HepG2 (cell line): Measurements from ENCODE around the gene P2RX5. TPM values are rescaled to one million over a fixed set of nuclear protein-coding genes. Genes with fewer than 3 reads are reported as not detected.
A peak's percentile ranks its signal among the peaks of the same experiment; 100 is the strongest.
"Not testable (repeated sequence)": the region's sequence is repeated elsewhere in the genome, so short reads cannot be mapped to it uniquely, and the experiment has no call there.

Source experiments
- ATAC-seq: fragments of 200-7000 bp; cut with Tn5 transposase; 3 replicates; pipeline ENCODE4 v1.9.1; 2020; ENCODE audit warnings: mild to moderate bottlenecking, moderate library complexity
- BruUV-seq: library from RNA; stranded (reverse); fragments of 400-500 nt; replicated peaks from 2 replicates; lab custom pipeline; 2021; lab: Mats Ljungman, UMichigan
- CTCF ChIA-PET: fragments of 300-600 bp; formaldehyde crosslinking; extraction: SDS; loops from one replicate; lab custom pipeline; 2021; ENCODE audit warnings: low total read pairs, inconsistent platforms, low intra/inter-chr PET ratio; lab: Yijun Ruan, JAX
- POLR2A ChIA-PET: fragments of 350-600 bp; sonication (Branson Sonifier 250); formaldehyde crosslinking; loops from one replicate; lab custom pipeline; 2020; ENCODE audit warnings: antibody characterized with exemption, inconsistent platforms; lab: Yijun Ruan, JAX
- DNase-seq: peaks from one replicate; pipeline ENCODE4 v3.0.0-alpha.2; 2015; ENCODE audit warnings: low spot score
- FAIRE-seq: peaks from 3 replicates; lab custom pipeline; 2011; peaks lifted over from hg19 to GRCh38; lab: Jason Lieb, UNC
- H2AFZ ChIP-seq: one replicate; pipeline ENCODE4 v1.6.1; 2011; ENCODE audit warnings: low read length, inconsistent platforms
- H3K27ac ChIP-seq: fragments of 300-600 bp; 3 replicates; pipeline ENCODE4 v1.8.0; 2011; ENCODE audit warnings: mixed run types, mild to moderate bottlenecking, mixed read lengths, low read length, inconsistent platforms; ENCODE audit not compliant: insufficient read depth; ENCODE audit errors: extremely low read length
- H3K27me3 ChIP-seq, 2 experiments: fragments of 200-600 bp in 1 of 2; 2 replicates in 1 of 2; 3 replicates in 1 of 2; pipeline versions ENCODE4 v1.6.0 to v1.8.0; 2011; ENCODE audit warnings: low read length in 2 of 2, mild to moderate bottlenecking in 2 of 2, moderate library complexity in 2 of 2, inconsistent platforms in 1 of 2; ENCODE audit not compliant: insufficient read depth in 2 of 2, control insufficient read depth in 1 of 2
- H3K36me3 ChIP-seq, 2 experiments: fragments of 200-600 bp in 1 of 2; replicated peaks in 1 of 2; 2 replicates in 1 of 2; 3 replicates in 1 of 2; pipeline versions ENCODE4 v1.5.1 to v1.8.0; 2011; ENCODE audit warnings: low read length in 2 of 2, inconsistent platforms in 1 of 2; ENCODE audit not compliant: insufficient read depth in 2 of 2, control insufficient read depth in 1 of 2
- H3K4me1 ChIP-seq: 2 replicates; pipeline ENCODE4 v1.5.1; 2012; ENCODE audit warnings: low read length, inconsistent platforms; ENCODE audit not compliant: insufficient read depth
- H3K4me2 ChIP-seq: 2 replicates; pipeline ENCODE4 v1.6.0; 2011; ENCODE audit warnings: low read depth, low read length, inconsistent platforms
- H3K4me3 ChIP-seq, 3 experiments: fragments of 200-600 bp in 1 of 3; sonication (generic), shearing (Covaris generic) in 1 of 3; replicated peaks in 1 of 3; 2 replicates each; pipeline ENCODE4 v1.5.1; 2011 to 2016; ENCODE audit warnings: low read length in 3 of 3, inconsistent platforms in 2 of 3, low read depth in 2 of 3, mild to moderate bottlenecking in 2 of 3, control low read depth in 1 of 3, mixed read lengths in 1 of 3; ENCODE audit not compliant: insufficient read depth in 1 of 3
- H3K79me2 ChIP-seq: one replicate; pipeline ENCODE4 v1.6.1; 2011; ENCODE audit warnings: low read length, inconsistent platforms; ENCODE audit not compliant: insufficient read depth
- H3K9ac ChIP-seq: 2 replicates; pipeline ENCODE4 v1.6.0; 2011; ENCODE audit warnings: mild to moderate bottlenecking, low read depth, low read length, inconsistent platforms; ENCODE audit not compliant: insufficient read depth
- H3K9me3 ChIP-seq: 2 replicates; pipeline ENCODE4 v1.5.1; 2012; ENCODE audit warnings: mild to moderate bottlenecking, low read length
- H4K20me1 ChIP-seq: 2 replicates; pipeline ENCODE4 v1.6.0; 2011; ENCODE audit warnings: inconsistent platforms, mild to moderate bottlenecking, low read length, moderate library complexity; ENCODE audit not compliant: insufficient read depth
- AHR ChIP-seq: IDR thresholded peaks from 2 replicates; pipeline ENCODE4 v1.6.1; 2018; ENCODE audit warnings: missing genetic modification reagents, missing compliant biosample characterization
- NFKB2 ChIP-seq: sonication (generic); formaldehyde crosslinking; IDR thresholded peaks from 2 replicates; pipeline ENCODE4 v1.4.0; 2020; ENCODE audit warnings: missing genetic modification reagents, borderline replicate concordance
- RARA ChIP-seq: IDR thresholded peaks from 2 replicates; pipeline ENCODE4 v1.6.1; 2016; ENCODE audit warnings: missing genetic modification reagents, missing compliant biosample characterization
- RXRB ChIP-seq: IDR thresholded peaks from 2 replicates; pipeline ENCODE4 v1.6.1; 2016; ENCODE audit warnings: borderline replicate concordance, missing genetic modification reagents, missing compliant biosample characterization
- SSRP1 ChIP-seq: IDR thresholded peaks from 2 replicates; pipeline ENCODE4 v1.6.1; 2016; ENCODE audit warnings: control low read depth
- ZBTB20 ChIP-seq: sonication (generic); formaldehyde crosslinking; IDR thresholded peaks from 2 replicates; pipeline ENCODE4 v1.8.1; 2023; ENCODE audit warnings: missing genetic modification reagents, low read depth, mild to moderate bottlenecking, borderline replicate concordance
- ZC3H4 ChIP-seq: sonication (generic); formaldehyde crosslinking; IDR thresholded peaks from 2 replicates; pipeline ENCODE4 v1.4.0; 2020; ENCODE audit warnings: missing genetic modification reagents, borderline replicate concordance
- WGBS: methylation state at CpG from one replicate; pipeline ENCODE4 v1.1.6; 2017; ENCODE audit warnings: low lambda C conversion rate; 5-methylcytosine and 5-hydroxymethylcytosine counted together
- in situ Hi-C: cut with HindIII; loops from 2 replicates; pipeline ENCODE4 v1.10.0; 2017; ENCODE audit warnings: low pct_unique_long_range_greater_than_20kb; ENCODE audit not compliant: extremely low pct_ligation_motif_present
- intact Hi-C: fragments of 100-400 bp; cut with micrococcal nuclease; formaldehyde crosslinking; loops from one replicate; pipeline ENCODE4 v1.10.0; 2022; ENCODE audit not compliant: unreplicated experiment
- polyA plus RNA-seq, 8 experiments: library from polyadenylated mRNA; depleted of rRNA in 3 of 8; stranded (reverse) in 7 of 8; unstranded in 1 of 8; fragments of >200 nt; fragmentation: Illumina TruSeq in 4 of 8; extraction: Trizol in 4 of 8; gene quantifications; 2 replicates each; pipeline versions ENCODE4 v1.2.1 to v1.2.3, GENCODE V29; 2011 to 2016; ENCODE audit warnings: low read depth in 4 of 8, missing spikeins in 1 of 8, mixed read lengths in 1 of 8; ENCODE audit not compliant: insufficient read depth in 1 of 8
- total RNA-seq, 5 experiments: library from RNA; depleted of rRNA; stranded (reverse); fragments of >200 nt; fragmentation: Illumina TruSeq; extraction: Trizol; gene quantifications; 2 replicates each; pipeline ENCODE4 v1.2.3, GENCODE V29; 2016; ENCODE audit warnings: low read depth in 1 of 5
- TF ChIP-seq, protein P1 (sequence below): sonication (generic); formaldehyde crosslinking; IDR thresholded peaks from 2 replicates; pipeline ENCODE4 v1.9.0; 2021; ENCODE audit warnings: missing genetic modification reagents, borderline replicate concordance
- TF ChIP-seq, protein P2 (sequence below): sonication (generic); formaldehyde crosslinking; IDR thresholded peaks from 2 replicates; pipeline ENCODE4 v1.8.0; 2022; ENCODE audit warnings: mild to moderate bottlenecking, missing genetic modification reagents, moderate library complexity
- TF ChIP-seq, protein P3 (sequence below): sonication (generic); formaldehyde crosslinking; IDR thresholded peaks from 2 replicates; pipeline ENCODE4 v1.5.0; 2020; ENCODE audit warnings: mild to moderate bottlenecking, missing genetic modification reagents

The P2RX5 gene
- total and polyA plus RNA-seq, 2 of the 13 experiments (the other 11 are each of a cell fraction or from before 2014, with no cell fraction given), result 0.95 to 1.7 TPM

DNA sequence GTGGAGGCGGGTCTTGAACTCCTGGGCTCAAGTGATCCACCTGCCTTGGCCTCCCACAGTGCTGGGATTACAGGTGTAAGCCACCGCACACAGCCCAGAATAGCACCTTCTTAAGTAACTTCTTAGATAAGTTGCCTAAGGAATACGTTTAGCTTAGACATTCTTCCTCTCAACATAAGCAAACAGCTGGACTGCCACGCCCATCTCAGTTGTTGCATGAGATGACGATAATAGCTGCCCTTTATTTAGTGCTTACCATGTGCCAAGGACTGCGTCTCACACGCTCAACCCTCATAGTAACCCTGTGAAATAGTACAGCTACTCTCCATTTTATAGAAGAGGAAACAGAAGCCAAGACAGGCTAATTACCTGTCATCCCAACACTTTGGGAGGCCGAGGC lies 39.6 kb upstream of the P2RX5 start (continued):
- TF ChIP-seq NFKB2 (no peak), RXRB (CRISPR knock-in tag) (no peak), RARA (no peak), ZC3H4 (CRISPR knock-in tag) (no peak), ZBTB20 (CRISPR knock-in tag) (no peak), SSRP1 (CRISPR knock-in tag) (no peak), AHR (CRISPR knock-in tag) (no peak)
- TF ChIP-seq, protein P1, sequence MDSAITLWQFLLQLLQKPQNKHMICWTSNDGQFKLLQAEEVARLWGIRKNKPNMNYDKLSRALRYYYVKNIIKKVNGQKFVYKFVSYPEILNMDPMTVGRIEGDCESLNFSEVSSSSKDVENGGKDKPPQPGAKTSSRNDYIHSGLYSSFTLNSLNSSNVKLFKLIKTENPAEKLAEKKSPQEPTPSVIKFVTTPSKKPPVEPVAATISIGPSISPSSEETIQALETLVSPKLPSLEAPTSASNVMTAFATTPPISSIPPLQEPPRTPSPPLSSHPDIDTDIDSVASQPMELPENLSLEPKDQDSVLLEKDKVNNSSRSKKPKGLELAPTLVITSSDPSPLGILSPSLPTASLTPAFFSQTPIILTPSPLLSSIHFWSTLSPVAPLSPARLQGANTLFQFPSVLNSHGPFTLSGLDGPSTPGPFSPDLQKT, result no peak
- TF ChIP-seq, protein P2, sequence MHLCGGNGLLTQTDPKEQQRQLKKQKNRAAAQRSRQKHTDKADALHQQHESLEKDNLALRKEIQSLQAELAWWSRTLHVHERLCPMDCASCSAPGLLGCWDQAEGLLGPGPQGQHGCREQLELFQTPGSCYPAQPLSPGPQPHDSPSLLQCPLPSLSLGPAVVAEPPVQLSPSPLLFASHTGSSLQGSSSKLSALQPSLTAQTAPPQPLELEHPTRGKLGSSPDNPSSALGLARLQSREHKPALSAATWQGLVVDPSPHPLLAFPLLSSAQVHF (CRISPR knock-in tag), result no peak

DNA sequence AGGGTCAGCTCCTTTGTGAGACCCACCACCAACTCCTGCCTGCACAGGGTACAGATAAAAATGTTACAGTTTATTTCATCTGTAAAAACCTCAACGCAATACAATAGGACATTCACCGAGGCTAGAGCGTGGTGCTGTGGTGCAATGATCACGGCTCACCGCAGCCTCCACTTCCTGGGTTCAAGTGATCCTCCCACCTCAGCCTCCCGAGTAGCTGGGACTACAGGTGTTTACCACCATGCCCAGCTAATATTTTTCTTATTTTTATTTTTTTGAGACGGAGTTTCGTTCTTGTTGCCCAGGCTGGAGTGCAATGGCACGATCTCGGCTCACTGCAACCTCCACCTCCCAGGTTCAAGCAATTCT lies 38.9 kb upstream of the P2RX5 start:
- intact Hi-C loops, result loop anchor here (5.0 to 10.0 kb wide), 4 partner anchors 37 to 170 kb away; no protein-coding TSS in a partner anchor
- H3K36me3 ChIP-seq, H2AFZ ChIP-seq, H4K20me1 ChIP-seq, H3K27me3 ChIP-seq, DNase-seq, H3K9me3 ChIP-seq, H3K79me2 ChIP-seq, H3K9ac ChIP-seq, H3K27ac ChIP-seq, BruUV-seq, ATAC-seq, FAIRE-seq: not testable (repeated sequence)
- 0 out of 2 replicates have a peak overlapping the region, but pooled peaks have one; percentile 66 for H3K4me2 ChIP-seq
- H3K4me3 ChIP-seq, result peak overlapping the region in 1 of 3 experiments; percentile 46; a peak in 1 of 6 replicates
- WGBS, result 73% methylated on average over 9 of the region's 10 CpGs
- ChIA-PET POLR2A (interaction anchor here (1.0 to 1.6 kb wide), 2 partner anchors 68 to 112 kb away, joined by 3 read pairs; no protein-coding TSS in a partner anchor), CTCF (interaction anchor here (2.1 kb wide), 1 partner anchor 92 kb away, joined by 19 read pairs; no protein-coding TSS in a partner anchor)
- in situ Hi-C loops, result loop anchor here (5.0 to 10.0 kb wide), 2 partner anchors 87 to 170 kb away; no protein-coding TSS in a partner anchor
- H3K4me1 ChIP-seq, result peaks cover 69% of the 10 kb centered on the region
- TF ChIP-seq, protein P3, sequence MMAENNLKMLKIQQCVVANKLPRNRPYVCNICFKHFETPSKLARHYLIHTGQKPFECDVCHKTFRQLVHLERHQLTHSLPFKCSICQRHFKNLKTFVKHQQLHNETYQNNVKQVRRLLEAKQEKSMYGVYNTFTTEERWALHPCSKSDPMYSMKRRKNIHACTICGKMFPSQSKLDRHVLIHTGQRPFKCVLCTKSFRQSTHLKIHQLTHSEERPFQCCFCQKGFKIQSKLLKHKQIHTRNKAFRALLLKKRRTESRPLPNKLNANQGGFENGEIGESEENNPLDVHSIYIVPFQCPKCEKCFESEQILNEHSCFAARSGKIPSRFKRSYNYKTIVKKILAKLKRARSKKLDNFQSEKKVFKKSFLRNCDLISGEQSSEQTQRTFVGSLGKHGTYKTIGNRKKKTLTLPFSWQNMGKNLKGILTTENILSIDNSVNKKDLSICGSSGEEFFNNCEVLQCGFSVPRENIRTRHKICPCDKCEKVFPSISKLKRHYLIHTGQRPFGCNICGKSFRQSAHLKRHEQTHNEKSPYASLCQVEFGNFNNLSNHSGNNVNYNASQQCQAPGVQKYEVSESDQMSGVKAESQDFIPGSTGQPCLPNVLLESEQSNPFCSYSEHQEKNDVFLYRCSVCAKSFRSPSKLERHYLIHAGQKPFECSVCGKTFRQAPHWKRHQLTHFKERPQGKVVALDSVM (CRISPR knock-in tag), result peak; percentile 97
